HUES6 (cell line): ENCODE results near the gene PRSS1.
"Not testable (repeated sequence)": the region's sequence is repeated elsewhere in the genome, so short reads cannot be mapped to it uniquely, and the experiment has no call there.

ENCODE experiments used
- H3K27ac ChIP-seq: 2 replicates; pipeline ENCODE4 v1.7.0; 2013; ENCODE audit warnings: low read depth, mild to moderate bottlenecking, low read length, inconsistent platforms
- H3K27me3 ChIP-seq: 2 replicates; pipeline ENCODE4 v1.6.1; 2013; ENCODE audit warnings: low read length; ENCODE audit not compliant: control insufficient read depth, insufficient read depth
- H3K36me3 ChIP-seq: 2 replicates; pipeline ENCODE4 v1.6.1; 2013; ENCODE audit warnings: low read length; ENCODE audit not compliant: control insufficient read depth, insufficient read depth
- H3K4me1 ChIP-seq: 2 replicates; pipeline ENCODE4 v1.6.1; 2013; ENCODE audit warnings: low read length; ENCODE audit not compliant: control insufficient read depth, insufficient read depth
- H3K4me3 ChIP-seq: 2 replicates; pipeline ENCODE4 v1.5.1; 2013; ENCODE audit warnings: low read depth, low read length
- H3K9ac ChIP-seq: one replicate; pipeline ENCODE4 v1.6.1; 2013; ENCODE audit warnings: mild to moderate bottlenecking, low read length
- H3K9me3 ChIP-seq: 2 replicates; pipeline ENCODE4 v1.6.1; 2013; ENCODE audit warnings: low read depth, low read length; ENCODE audit not compliant: control insufficient read depth, insufficient read depth

PRSS1 gene

DNA sequence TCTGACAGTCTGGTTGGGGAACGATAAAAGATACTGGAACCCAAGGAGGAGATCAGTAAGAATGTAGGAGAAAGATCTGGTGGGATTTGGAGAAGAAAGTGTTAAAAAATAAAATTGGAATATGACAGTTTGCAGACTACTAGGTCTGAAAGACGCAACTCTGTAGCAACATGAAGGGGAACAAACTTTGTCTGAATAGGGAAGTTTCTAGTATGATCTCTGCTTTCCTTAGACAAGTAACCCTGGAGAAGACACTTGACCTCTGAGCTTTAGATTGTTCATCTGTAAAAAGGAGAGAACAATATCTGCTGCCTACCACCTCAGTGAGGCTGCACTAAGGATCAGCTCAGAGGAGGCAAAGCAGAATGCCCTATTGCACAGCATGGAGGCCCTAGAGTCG is 3.0 kb upstream of the PRSS1 start:
- Histone ChIP-seq H3K27ac (no peak overlapping the region), H3K27me3 (no peaks in the 10 kb centered on the region; the same call in 1 of the 2 replicates), H3K9ac (no peak overlapping the region), H3K4me1 (peaks cover 2% of the 10 kb centered on the region; the same call in 1 of the 2 replicates), H3K4me3 (no peak overlapping the region), H3K9me3 (no peaks in the 10 kb centered on the region), H3K36me3 (no peaks in the 10 kb centered on the region)

DNA sequence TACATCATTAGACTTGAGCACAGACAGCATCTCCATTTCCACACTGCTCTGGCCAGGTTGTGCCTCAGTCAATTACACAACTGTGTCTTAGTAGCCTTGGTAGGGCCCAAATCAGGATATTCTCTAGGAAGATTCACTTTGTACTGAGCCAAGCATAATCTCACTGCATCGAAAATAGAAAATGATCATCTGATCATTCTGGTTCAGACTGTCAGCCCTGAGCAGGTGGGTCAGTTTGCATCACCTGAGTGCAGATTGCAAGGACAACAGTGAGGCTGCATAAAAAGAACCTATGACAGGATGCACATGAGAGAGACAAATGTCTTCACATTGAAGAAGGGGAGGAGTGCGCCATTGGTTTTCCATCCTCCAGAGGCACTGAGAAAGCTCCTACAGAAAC is 862 bp upstream of the PRSS1 start:
- not testable (repeated sequence) for H3K9ac ChIP-seq, H3K36me3 ChIP-seq, H3K27ac ChIP-seq, H3K4me3 ChIP-seq, H3K4me1 ChIP-seq, H3K9me3 ChIP-seq, H3K27me3 ChIP-seq

DNA sequence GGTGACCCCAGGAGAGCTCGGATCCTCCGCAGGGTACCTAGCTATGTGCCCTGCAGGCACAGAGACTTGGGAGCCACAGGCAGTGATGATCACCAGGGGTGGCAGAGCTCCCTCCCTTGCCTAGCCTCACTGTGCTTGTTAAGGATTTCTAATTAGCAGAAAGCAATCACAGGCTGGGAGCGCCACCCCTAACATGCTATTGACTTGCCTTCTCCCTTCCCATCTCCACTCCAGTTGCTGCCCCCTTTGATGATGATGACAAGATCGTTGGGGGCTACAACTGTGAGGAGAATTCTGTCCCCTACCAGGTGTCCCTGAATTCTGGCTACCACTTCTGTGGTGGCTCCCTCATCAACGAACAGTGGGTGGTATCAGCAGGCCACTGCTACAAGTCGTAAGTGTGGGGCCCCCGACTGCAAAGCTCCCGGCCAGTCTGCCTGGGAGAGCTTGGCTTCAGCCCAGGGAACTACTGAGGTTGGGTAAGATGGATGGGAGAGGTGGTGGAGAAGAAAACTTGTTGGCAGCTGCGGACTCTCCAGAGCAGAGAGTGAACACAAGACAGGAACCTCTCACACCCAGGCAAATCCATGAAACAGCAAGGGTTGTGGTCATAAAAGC is 1.2 kb downstream of the PRSS1 start:
- Histone ChIP-seq H3K9ac (no peak overlapping the region), H3K27ac (no peak overlapping the region), H3K36me3 (no peaks in the 10 kb centered on the region), H3K9me3 (no peaks in the 10 kb centered on the region), H3K4me1 (peaks cover 2% of the 10 kb centered on the region; the same call in 1 of the 2 replicates), H3K4me3 (no peak overlapping the region), H3K27me3 (no peaks in the 10 kb centered on the region; the same call in 1 of the 2 replicates)

DNA sequence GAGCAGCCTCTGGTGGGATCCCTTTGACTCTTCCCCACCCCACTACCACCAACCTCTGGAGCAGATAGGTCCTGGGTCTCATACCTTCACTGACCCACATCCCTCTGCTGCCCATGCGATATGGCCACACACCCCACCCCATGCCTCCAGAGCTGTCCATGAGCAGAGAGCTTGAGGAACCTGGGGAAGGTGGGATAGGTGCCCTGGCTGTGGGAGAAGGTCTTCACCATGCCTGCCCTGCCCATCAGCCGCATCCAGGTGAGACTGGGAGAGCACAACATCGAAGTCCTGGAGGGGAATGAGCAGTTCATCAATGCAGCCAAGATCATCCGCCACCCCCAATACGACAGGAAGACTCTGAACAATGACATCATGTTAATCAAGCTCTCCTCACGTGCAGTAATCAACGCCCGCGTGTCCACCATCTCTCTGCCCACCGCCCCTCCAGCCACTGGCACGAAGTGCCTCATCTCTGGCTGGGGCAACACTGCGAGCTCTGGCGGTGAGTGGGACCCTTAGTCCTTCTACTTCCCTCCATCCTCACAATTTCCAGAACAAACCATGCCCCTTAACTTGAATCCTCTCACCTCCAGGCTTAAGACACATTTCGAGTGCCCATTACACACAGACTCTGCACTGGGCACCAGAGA is 2.4 kb downstream of the PRSS1 start:
- H3K4me1 ChIP-seq, H3K27ac ChIP-seq, H3K36me3 ChIP-seq, H3K9ac ChIP-seq, H3K4me3 ChIP-seq, H3K27me3 ChIP-seq, H3K9me3 ChIP-seq: not testable (repeated sequence)

DNA sequence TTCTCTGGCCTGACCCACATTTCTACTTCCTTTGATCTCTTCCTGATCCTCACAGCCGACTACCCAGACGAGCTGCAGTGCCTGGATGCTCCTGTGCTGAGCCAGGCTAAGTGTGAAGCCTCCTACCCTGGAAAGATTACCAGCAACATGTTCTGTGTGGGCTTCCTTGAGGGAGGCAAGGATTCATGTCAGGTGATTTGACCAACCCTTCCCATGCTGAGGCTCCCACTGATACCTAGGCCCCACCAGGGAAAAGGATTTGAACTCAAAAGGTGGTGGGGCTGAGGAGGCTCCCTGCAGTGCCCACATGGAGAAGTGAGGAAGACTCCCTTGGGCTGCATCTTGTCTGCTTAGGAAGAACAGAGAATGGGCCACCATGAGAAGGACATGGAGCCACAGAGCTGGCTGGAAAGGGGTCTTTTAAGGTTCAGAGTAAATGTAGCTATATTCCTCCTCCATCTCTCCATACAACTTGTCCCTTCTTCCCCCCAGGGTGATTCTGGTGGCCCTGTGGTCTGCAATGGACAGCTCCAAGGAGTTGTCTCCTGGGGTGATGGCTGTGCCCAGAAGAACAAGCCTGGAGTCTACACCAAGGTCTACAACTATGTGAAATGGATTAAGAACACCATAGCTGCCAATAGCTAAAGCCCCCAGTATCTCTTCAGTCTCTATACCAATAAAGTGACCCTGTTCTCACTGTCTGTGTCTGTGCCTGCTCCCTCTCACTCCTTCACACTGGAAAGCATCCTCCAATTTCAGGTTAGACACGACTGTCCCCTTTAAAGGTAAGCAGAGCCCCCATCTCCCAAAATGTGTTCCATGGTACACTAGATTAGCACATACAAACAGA is 3.3 kb downstream of the PRSS1 start:
- Histone ChIP-seq H3K27me3 (no peaks in the 10 kb centered on the region; the same call in 1 of the 2 replicates), H3K9ac (no peak overlapping the region), H3K36me3 (no peaks in the 10 kb centered on the region), H3K9me3 (no peaks in the 10 kb centered on the region), H3K4me3 (no peak overlapping the region), H3K27ac (no peak overlapping the region), H3K4me1 (peaks cover 2% of the 10 kb centered on the region; the same call in 1 of the 2 replicates)

DNA sequence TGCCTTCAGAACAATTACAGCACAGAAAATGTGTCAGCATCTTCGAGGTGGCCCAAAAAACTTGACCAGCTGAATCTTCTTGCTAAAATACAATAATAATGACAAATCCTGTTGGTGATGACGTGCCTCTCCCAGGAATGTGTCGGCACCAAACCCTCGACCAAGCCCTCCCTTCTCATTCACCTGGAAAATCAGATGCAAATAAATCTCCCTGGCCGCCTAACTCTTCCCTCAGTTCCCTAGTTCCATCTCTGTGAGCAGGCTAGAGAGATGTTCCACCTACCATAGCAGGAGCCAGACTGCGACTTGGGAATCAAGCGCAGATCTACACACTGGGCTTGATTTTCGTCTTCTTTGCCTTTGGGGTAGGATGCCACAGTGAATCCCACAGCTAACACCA is 4.1 kb downstream of the PRSS1 start:
- Histone ChIP-seq H3K4me1 (peaks cover 2% of the 10 kb centered on the region; the same call in 1 of the 2 replicates), H3K4me3 (no peak overlapping the region), H3K9ac (no peak overlapping the region), H3K27me3 (no peaks in the 10 kb centered on the region; the same call in 1 of the 2 replicates), H3K36me3 (no peaks in the 10 kb centered on the region), H3K9me3 (no peaks in the 10 kb centered on the region), H3K27ac (no peak overlapping the region)

DNA sequence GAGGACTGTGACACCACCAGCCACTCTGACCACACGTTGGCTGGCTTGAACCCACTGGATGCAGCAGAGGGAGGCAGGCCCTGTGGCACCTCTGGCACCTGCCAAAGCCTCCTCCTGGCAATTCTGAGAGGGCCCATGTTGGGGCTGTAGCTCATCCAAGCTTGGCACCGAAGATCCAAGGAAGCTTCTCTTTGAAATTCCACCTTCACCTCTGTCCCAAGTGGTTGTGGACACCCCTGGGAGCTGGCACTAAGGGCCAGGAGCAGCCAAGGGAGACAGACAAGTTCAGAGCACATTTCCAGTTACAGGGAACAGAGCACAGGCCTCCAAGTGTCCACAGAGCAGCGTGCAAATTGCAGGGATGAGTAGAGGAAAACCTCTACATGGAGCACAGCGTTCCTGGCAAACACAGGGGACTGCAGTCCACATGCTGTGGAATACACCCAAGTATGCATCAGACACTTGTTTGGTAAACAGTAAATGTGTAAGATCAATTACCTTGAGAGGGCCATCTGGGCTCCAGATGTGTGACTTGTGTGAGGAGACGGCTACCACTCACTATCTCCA is 4.7 kb downstream of the PRSS1 start:
- not testable (repeated sequence) for H3K9ac ChIP-seq, H3K36me3 ChIP-seq, H3K27ac ChIP-seq, H3K4me3 ChIP-seq, H3K4me1 ChIP-seq, H3K9me3 ChIP-seq, H3K27me3 ChIP-seq

DNA sequence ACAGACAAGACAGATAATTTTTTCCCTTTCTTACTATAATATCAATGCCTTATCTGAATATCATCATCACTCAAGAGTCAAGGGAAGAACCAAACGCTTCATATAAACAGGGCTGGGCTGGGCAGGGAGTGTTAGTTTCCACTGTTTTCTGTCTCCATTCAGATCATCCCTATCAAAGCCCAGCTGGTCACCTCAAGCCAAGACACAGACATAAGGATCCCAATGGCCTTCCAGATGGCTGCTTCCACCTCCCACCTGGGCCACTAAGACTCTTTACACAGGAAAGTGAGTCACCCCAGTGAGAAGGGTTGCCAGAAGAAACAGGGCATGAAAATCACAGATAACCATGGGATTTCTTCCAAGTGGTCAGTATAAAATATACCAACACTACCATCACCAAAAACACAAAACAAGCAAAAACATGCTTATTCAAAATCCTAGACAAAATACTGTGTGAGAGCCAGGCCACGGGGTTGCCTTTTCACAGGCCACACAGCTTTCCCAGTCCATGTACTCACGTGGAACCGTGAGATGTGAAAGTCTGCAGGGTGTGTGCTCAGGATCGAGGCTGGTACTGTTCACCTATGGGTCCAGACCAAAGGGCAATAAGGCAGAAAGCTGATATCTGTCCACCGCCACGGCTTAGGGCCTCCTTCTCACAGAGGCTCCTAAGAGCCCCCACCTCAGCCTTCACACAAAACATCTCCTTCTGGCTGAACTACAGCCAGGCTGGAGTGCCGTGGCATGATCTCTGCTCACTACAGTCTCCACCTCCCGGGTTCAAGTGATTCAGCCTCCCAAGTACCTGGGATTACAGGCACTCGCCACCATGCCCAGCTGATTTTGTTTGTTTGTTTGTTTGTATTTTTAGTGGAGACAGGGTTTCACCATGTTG is 5.7 kb downstream of the PRSS1 start:
- no peak overlapping the region for H3K9ac ChIP-seq
- no peak overlapping the region for H3K4me3 ChIP-seq
- H3K27ac ChIP-seq = no peak overlapping the region
- H3K9me3 ChIP-seq = no peaks in the 10 kb centered on the region
- H3K27me3 ChIP-seq = no peaks in the 10 kb centered on the region; the same call in 1 of the 2 replicates
- H3K4me1 ChIP-seq = peaks cover 2% of the 10 kb centered on the region; the same call in 1 of the 2 replicates
- H3K36me3 ChIP-seq = no peaks in the 10 kb centered on the region

DNA sequence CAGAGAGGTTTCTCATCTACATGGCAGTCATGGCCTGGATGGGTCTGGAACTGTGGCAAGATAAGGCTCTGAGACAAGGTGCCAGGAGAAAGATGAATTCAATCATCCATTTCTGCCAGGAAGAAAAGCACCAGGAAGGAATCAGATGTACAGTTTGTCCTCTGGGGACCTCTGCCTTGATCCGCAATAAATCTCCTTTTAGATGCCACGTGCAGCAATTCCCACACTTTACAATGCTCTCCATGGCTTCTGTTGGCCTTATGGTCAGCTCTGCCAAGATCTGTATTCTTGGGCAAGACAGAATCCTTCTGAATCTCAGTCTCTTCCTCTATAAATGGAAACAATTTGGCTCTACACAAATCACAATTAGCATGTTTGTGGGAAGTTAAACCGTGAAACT is 9.0 kb downstream of the PRSS1 start:
- not testable (repeated sequence) for H3K4me3 ChIP-seq, H3K9ac ChIP-seq, H3K27ac ChIP-seq, H3K27me3 ChIP-seq, H3K36me3 ChIP-seq, H3K4me1 ChIP-seq, H3K9me3 ChIP-seq

DNA sequence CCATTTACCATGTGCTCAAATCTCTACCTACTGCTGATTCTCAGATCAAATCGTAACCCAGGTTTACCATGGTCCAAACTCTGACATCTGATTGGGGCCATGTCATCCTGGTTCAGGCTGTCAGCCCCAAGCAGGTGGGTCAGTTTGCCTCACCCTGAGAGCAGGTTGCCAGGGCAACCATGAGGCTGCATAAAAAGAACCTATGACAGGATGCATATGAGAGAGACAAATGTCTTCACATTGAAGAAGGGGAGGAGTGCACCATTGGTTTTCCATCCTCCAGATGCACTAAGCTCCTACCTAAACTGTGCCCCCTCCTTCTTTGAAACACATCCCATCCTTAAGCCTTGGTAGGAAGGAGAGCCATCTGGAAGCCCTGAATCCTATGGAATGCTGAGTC is 10.2 kb downstream of the PRSS1 start:
- H3K9me3 ChIP-seq = no peaks in the 10 kb centered on the region

More for the DNA sequence above, 10.2 kb downstream of the PRSS1 start:
- H3K27ac ChIP-seq = no peak overlapping the region
- no peaks in the 10 kb centered on the region for H3K36me3 ChIP-seq
- H3K4me3 ChIP-seq = no peak overlapping the region
- H3K9ac ChIP-seq = no peak overlapping the region
- H3K27me3 ChIP-seq = no peaks in the 10 kb centered on the region
- no peaks in the 10 kb centered on the region for H3K4me1 ChIP-seq
